Heart right ventricle (tissue), 16 donors: Measurements from ENCODE around the gene MAP4K4. TPM values are rescaled to one million over a fixed set of nuclear protein-coding genes. Genes with fewer than 3 reads are reported as not detected.
A peak's percentile ranks its signal among the peaks of the same experiment; 100 is the strongest.

ENCODE experiments used
- ATAC-seq, 8 donors: fragments of 200-7000 bp; cut with Tn5 transposase; one replicate each; pipeline ENCODE4 v1.9.1; 2020; ENCODE audit warnings: mild to moderate bottlenecking in 8 of 8, moderate library complexity in 8 of 8, moderate number of reproducible peaks in 1 of 8
- DNase-seq, 2 donors: peaks; one replicate each; pipeline ENCODE4 v3.0.0-alpha.2; 2020
- H3K27ac ChIP-seq, 10 donors: fragments of 200-600 bp; sonication (generic) in 2 of 10; one replicate each; pipeline versions ENCODE4 v1.5.0 to v1.8.0; 2020 to 2022; ENCODE audit warnings: mild to moderate bottlenecking in 3 of 10
- H3K27me3 ChIP-seq, 7 donors: fragments of 200-600 bp; one replicate each; pipeline ENCODE4 v1.8.0; 2021 to 2022; ENCODE audit warnings: mild to moderate bottlenecking in 2 of 7
- H3K36me3 ChIP-seq, 9 donors: fragments of 200-600 bp; sonication (generic) in 1 of 9; one replicate each; pipeline versions ENCODE4 v1.5.0 to v1.8.0; 2020 to 2022; ENCODE audit warnings: mild to moderate bottlenecking in 2 of 9
- H3K4me1 ChIP-seq, 9 donors: fragments of 200-600 bp; sonication (generic) in 1 of 9; one replicate each; pipeline versions ENCODE4 v1.5.0 to v1.8.0; 2020 to 2022; ENCODE audit warnings: mild to moderate bottlenecking in 4 of 9
- H3K4me3 ChIP-seq, 10 donors: fragments of 200-600 bp; sonication (generic) in 2 of 10; one replicate each; pipeline versions ENCODE4 v1.5.0 to v1.8.0; 2020 to 2022; ENCODE audit warnings: mild to moderate bottlenecking in 7 of 10, moderate library complexity in 2 of 10
- H3K9me3 ChIP-seq, 11 donors: fragments of 200-600 bp in 10 of 11; sonication (generic) in 2 of 11; one replicate each; pipeline versions ENCODE4 v1.5.0 to v1.8.0; 2013 to 2022; ENCODE audit warnings: mild to moderate bottlenecking in 2 of 11, control low read depth in 1 of 11, moderate library complexity in 1 of 11
- CTCF ChIP-seq, 9 donors: fragments of 200-600 bp; sonication (generic) in 2 of 9; IDR thresholded peaks; one replicate each; pipeline versions ENCODE4 v1.5.0 to v1.8.0; 2021 to 2022; ENCODE audit warnings: antibody characterized with exemption in 9 of 9, mild to moderate bottlenecking in 5 of 9, moderate library complexity in 1 of 9
- WGBS, 2 donors: extraction: QIAGEN DNeasy Blood & Tissue Kit; methylation state at CpG; one replicate each; pipeline ENCODE4 v1.1.7; 2013; ENCODE audit warnings: inconsistent platforms in 1 of 2; 5-methylcytosine and 5-hydroxymethylcytosine counted together
- intact Hi-C, 10 donors: fragments of 100-400 bp; cut with DNase I; formaldehyde crosslinking; loops; one replicate each; pipeline versions ENCODE4 v1.11.1 to v1.14.2; 2022
- polyA plus RNA-seq, 2 donors: library from polyadenylated mRNA; stranded (reverse); fragments of 200-250 nt; gene quantifications; one replicate each; pipeline ENCODE4 v1.2.3, GENCODE V29; 2013
- total RNA-seq, 10 donors: library from RNA; stranded (reverse); fragmentation: NEBNext Ultra II Directional in 3 of 10; extraction: Animal tissue kit (Norgen Biotek cat#: 25700) in 3 of 10; gene quantifications; one replicate each; pipeline versions ENCODE4 v1.2.1 to v1.2.4, GENCODE V29; 2021 to 2023
- donor health status: Arrhythmogenic right ventricular cardiomyopathy.
- donor health status: ischemic (EF 13 %, LVEDD 7.1; RV severe dilation, severe dysfunction).
- donor health status: healthy with polysubstance abuse.
- donor health status: DM: no; HTN: yes; CAD: no.
- donor health status: DM: no; HTN: no; CAD: no.
- donor health status: ischemic (EF 25% LVEDD 6.9; RV normal size, moderate dysfunction).
- donor health status: ischemic (EF 25% LVEDD 5.7; RV mildly dilated, moderate dysfunction).
- donor health status: healthy.
- donor health status: DM: yes; HTN: yes; CAD: no.
- donor health status: Ischemic cardiomyopathy.
- donor health status: ischemic (EF 35%, LVEDD 5.7; RV mildly dilated, moderate dysfunction).
- donor health status: nonischemic (EF 11% LVEDD 7.7; RV severe dilation, severe dysfunction).
- donor health status: DM: yes; HTN: yes; CAD: no.
- donor health status: PGD.
- donor health status: ischemic (EF 29% LVEDD 5.4; RV normal size, mild dysfunction).
- donor health status: nonischemic (EF 23%, LVEDD 6.1; RV moderate dilation, normal function).

Gene MAP4K4
- total and polyA plus RNA-seq, 12 donors: 44.3 to 116 (median 86.1) TPM

- no peak for TF ChIP-seq CTCF (IDR thresholded peaks at IDR 0.05)
- H3K36me3 ChIP-seq: peaks cover 0 to 13% (median 0%) of the 10 kb centered on the region in 9 donors
Measured at GRCh38 chr2:101900375-101900774, 202.9 kb downstream of the MAP4K4 start.

GRCh38 chr2:101901241-101901640, 203.7 kb downstream of the MAP4K4 start:
- DNase-seq (no peak), ATAC-seq (no peak)
- Histone ChIP-seq H3K9me3 (peaks cover 0 to 20% (median 5%) of the 10 kb centered on the region in 11 donors), H3K36me3 (peaks cover 0 to 7% (median 0%) of the 10 kb centered on the region in 9 donors), H3K4me1 (no peaks in the 10 kb centered on the region), H3K4me3 (no peak overlapping the region), H3K27ac (no peak overlapping the region), H3K27me3 (peaks cover 0 to 5% (median 0%) of the 10 kb centered on the region in 7 donors)
- TF ChIP-seq CTCF (IDR thresholded peaks at IDR 0.05): no peak
- 90 to 94% methylated on average over 2 of the region's 2 CpGs for WGBS, 2 donors
- intact Hi-C loops: no loop called here

More at GRCh38 chr2:101900375-101900774, 202.9 kb downstream of the MAP4K4 start:
- no peak for DNase-seq
- H3K4me1 ChIP-seq: no peaks in the 10 kb centered on the region
- WGBS, 2 donors: 76 to 86% methylated on average over 9 of the region's 9 CpGs
- H3K27ac ChIP-seq: no peak overlapping the region
- ATAC-seq: peak in 1 of 8 donors; percentile 19
- peaks cover 0 to 11% (median 0%) of the 10 kb centered on the region in 11 donors for H3K9me3 ChIP-seq
- no peak overlapping the region for H3K4me3 ChIP-seq
- intact Hi-C loops: no loop called here
- H3K27me3 ChIP-seq: no peaks in the 10 kb centered on the region

GRCh38 chr2:101902169-101902568, 204.7 kb downstream of the MAP4K4 start:
- peaks cover 0 to 5% (median 0%) of the 10 kb centered on the region in 7 donors for H3K27me3 ChIP-seq
- intact Hi-C loops: no loop called here
- WGBS, 2 donors: 87 to 95% methylated on average over 2 of the region's 2 CpGs
- DNase-seq (no peak), ATAC-seq (no peak)
- no peaks in the 10 kb centered on the region for H3K4me1 ChIP-seq
- peaks cover 0 to 5% (median 0%) of the 10 kb centered on the region in 9 donors for H3K36me3 ChIP-seq
- TF ChIP-seq CTCF (IDR thresholded peaks at IDR 0.05): no peak
- no peak overlapping the region for H3K4me3 ChIP-seq
- no peak overlapping the region for H3K27ac ChIP-seq
- peaks cover 0 to 29% (median 6%) of the 10 kb centered on the region in 11 donors for H3K9me3 ChIP-seq

GRCh38 chr2:101904916-101905315, 207.4 kb downstream of the MAP4K4 start:
- no peaks in the 10 kb centered on the region for H3K4me1 ChIP-seq
- WGBS, 2 donors: 93 to 95% methylated on average over 1 of the region's 1 CpG
- H3K27ac ChIP-seq: no peak overlapping the region
- H3K36me3 ChIP-seq: no peaks in the 10 kb centered on the region
- DNase-seq: no peak
- no peak for ATAC-seq
- peaks cover 0 to 52% (median 12%) of the 10 kb centered on the region in 11 donors for H3K9me3 ChIP-seq
- no peak overlapping the region for H3K4me3 ChIP-seq
- intact Hi-C loops: no loop called here
- peaks cover 0 to 5% (median 0%) of the 10 kb centered on the region in 7 donors for H3K27me3 ChIP-seq
- no peak for TF ChIP-seq CTCF (IDR thresholded peaks at IDR 0.05)
